ENCODE data around the gene WDR20. TPM values are rescaled to one million over a fixed set of nuclear protein-coding genes. Genes with fewer than 3 reads are reported as not detected.

WDR20 gene
- total RNA-seq, 2 experiments from 2014 or later = 40.1 to 41.2 TPM

GRCh38 chr14:102189874-102190273, 50.2 kb downstream of the WDR20 start:
- Histone ChIP-seq H3K27me3 (ENCODE audit: control insufficient read depth in 1 of 2, insufficient read depth in 2 of 2, low read length in 2 of 2) (no peaks in the 10 kb centered on the region), H3K9me3 (ENCODE audit: control insufficient read depth in 1 of 2, insufficient read depth in 1 of 2, low read length in 2 of 2) (no peaks in the 10 kb centered on the region), H3K4me3 (ENCODE audit: low read length) (no peak overlapping the region), H3K4me1 (ENCODE audit: insufficient read depth, low read length) (peaks cover 13% of the 10 kb centered on the region), H3K36me3 (ENCODE audit: insufficient read depth, low read length) (peaks cover under 1% of the 10 kb centered on the region), H3K27ac (ENCODE audit: low read depth in 1 of 2, low read length in 2 of 2) (no peak overlapping the region)
- POLR2A ChIA-PET = no interaction called here
- ATAC-seq (ENCODE audit: poor library complexity) = no peak
- TF ChIP-seq CTCF (IDR thresholded peaks at IDR 0.05) = no peak
- CTCF ChIA-PET = no interaction called here
- intact Hi-C loops (cut with DNase I, micrococcal nuclease) = no loop called here
- H3K36me3 Mint-ChIP-seq (ENCODE audit: low read depth) = peaks cover 8% of the 10 kb centered on the region
- no peak for DNase-seq
- no peaks in the 10 kb centered on the region for H3K9me3 Mint-ChIP-seq
- H3K27ac Mint-ChIP-seq = no peak overlapping the region
- H3K27me3 Mint-ChIP-seq = no peaks in the 10 kb centered on the region
- H3K4me1 Mint-ChIP-seq (ENCODE audit: low read depth) = peaks cover 52% of the 10 kb centered on the region
- H3K4me3 Mint-ChIP-seq = no peak overlapping the region

- Histone ChIP-seq H3K27me3 (ENCODE audit: control insufficient read depth in 1 of 2, insufficient read depth in 2 of 2, low read length in 2 of 2) (no peaks in the 10 kb centered on the region), H3K36me3 (ENCODE audit: insufficient read depth, low read length) (peaks cover 27% of the 10 kb centered on the region), H3K4me3 (ENCODE audit: low read length) (no peak overlapping the region), H3K9me3 (ENCODE audit: control insufficient read depth in 1 of 2, insufficient read depth in 1 of 2, low read length in 2 of 2) (no peaks in the 10 kb centered on the region), H3K27ac (ENCODE audit: low read depth in 1 of 2, low read length in 2 of 2) (no peak overlapping the region), H3K4me1 (ENCODE audit: insufficient read depth, low read length) (no peaks in the 10 kb centered on the region)
- ChIA-PET CTCF (no interaction called here), POLR2A (no interaction called here)
- no peaks in the 10 kb centered on the region for H3K27me3 Mint-ChIP-seq
- TF ChIP-seq CTCF (IDR thresholded peaks at IDR 0.05) = no peak
- DNase-seq = no peak
- no peak overlapping the region for H3K27ac Mint-ChIP-seq
- H3K4me1 Mint-ChIP-seq (ENCODE audit: low read depth) = peaks cover 56% of the 10 kb centered on the region
- no peak for ATAC-seq (ENCODE audit: poor library complexity)
- H3K4me3 Mint-ChIP-seq = no peak overlapping the region
- H3K36me3 Mint-ChIP-seq (ENCODE audit: low read depth) = peaks cover 39% of the 10 kb centered on the region
- intact Hi-C loops (cut with DNase I, micrococcal nuclease) = no loop called here
- no peaks in the 10 kb centered on the region for H3K9me3 Mint-ChIP-seq
Measured at GRCh38 chr14:102192840-102193502, 53.3 kb downstream of the WDR20 start.

- peaks cover 15% of the 10 kb centered on the region for H3K4me1 ChIP-seq (ENCODE audit: insufficient read depth, low read length)
- CTCF ChIA-PET = no interaction called here
- Mint-ChIP-seq H3K4me3 (no peak overlapping the region), H3K36me3 (ENCODE audit: low read depth) (peaks cover 58% of the 10 kb centered on the region), H3K27me3 (no peaks in the 10 kb centered on the region), H3K9me3 (no peaks in the 10 kb centered on the region), H3K27ac (no peak overlapping the region), H3K4me1 (ENCODE audit: low read depth) (peaks cover 69% of the 10 kb centered on the region)
- ATAC-seq (ENCODE audit: poor library complexity) (no peak), DNase-seq (no peak)
- intact Hi-C loops (cut with DNase I, micrococcal nuclease) = no loop called here
- H3K27me3 ChIP-seq (ENCODE audit: control insufficient read depth in 1 of 2, insufficient read depth in 2 of 2, low read length in 2 of 2) = no peaks in the 10 kb centered on the region
- TF ChIP-seq CTCF (IDR thresholded peaks at IDR 0.05) = no peak
- POLR2A ChIA-PET = no interaction called here
- no peak overlapping the region for H3K27ac ChIP-seq (ENCODE audit: low read depth in 1 of 2, low read length in 2 of 2)
- no peaks in the 10 kb centered on the region for H3K9me3 ChIP-seq (ENCODE audit: control insufficient read depth in 1 of 2, insufficient read depth in 1 of 2, low read length in 2 of 2)
- H3K4me3 ChIP-seq (ENCODE audit: low read length) = no peak overlapping the region
- peaks cover 37% of the 10 kb centered on the region for H3K36me3 ChIP-seq (ENCODE audit: insufficient read depth, low read length)
Measured at GRCh38 chr14:102194856-102195255, 55.2 kb downstream of the WDR20 start.

Data from CD4-positive, alpha-beta T cell (primary cell).